ENCODE results near the gene ERVW-1.

ERVW-1 gene

GRCh38 chr7:92421676-92422435 is 55.9 kb downstream of the ERVW-1 start:
- peak; percentile 60 for DNase-seq
